ENCODE measurements around the gene SYCN. TPM values are rescaled to one million over a fixed set of nuclear protein-coding genes. Genes with fewer than 3 reads are reported as not detected.

Gene SYCN
- total RNA-seq, 1 experiment from 2014 or later: not detected

- RAD21 ChIA-PET (ENCODE audit: low non-redundant PET in 1 of 2, low total read pairs in 2 of 2, uncharacterized antibody in 2 of 2, unreplicated experiment in 2 of 2): no interaction called here
- ATAC-seq (no peak), DNase-seq (ENCODE audit: low read depth, low spot score) (no peak)
- intact Hi-C loops (cut with micrococcal nuclease): no loop called here
- BruUV-seq (replicated peaks): no TSS peak
- no peak overlapping the region for H3K27ac ChIP-seq (ENCODE audit: low read depth, low read length)
- peaks cover 15% of the 10 kb centered on the region; the same call in 1 of the 2 replicates for H3K79me2 ChIP-seq (ENCODE audit: insufficient read depth, low read length)
- peaks cover 16 to 22% of the 10 kb centered on the region in 2 experiments; a peak in 3 of 4 replicates for H3K4me1 ChIP-seq (ENCODE audit: control insufficient read depth in 1 of 2, insufficient read depth in 2 of 2, low read length in 2 of 2)
- CTCF ChIA-PET: no interaction called here
- H3K27me3 ChIP-seq (ENCODE audit: insufficient read depth, low read length): no peaks in the 10 kb centered on the region
- H3K9me2 ChIP-seq (ENCODE audit: insufficient read depth): no peaks in the 10 kb centered on the region
- POLR2A ChIA-PET: no interaction called here
- no peak overlapping the region for H3K9ac ChIP-seq (ENCODE audit: low read length)
- H3K9me3 ChIP-seq (ENCODE audit: control insufficient read depth in 1 of 2, insufficient read depth in 1 of 2, low read depth in 1 of 2, low read length in 2 of 2): no peaks in the 10 kb centered on the region
- no peak overlapping the region for H3K4me2 ChIP-seq (ENCODE audit: low read length)
- H3K36me3 ChIP-seq (ENCODE audit: control insufficient read depth in 1 of 2, insufficient read depth in 2 of 2, low read length in 2 of 2): peaks cover 3 to 5% of the 10 kb centered on the region in 2 experiments; a peak in 2 of 4 replicates
- no peaks in the 10 kb centered on the region for H4K20me1 ChIP-seq (ENCODE audit: insufficient read depth)
- no peak overlapping the region for H2AFZ ChIP-seq (ENCODE audit: low read depth, low read length, poor library complexity, severe bottlenecking)
- TF ChIP-seq CEBPB (IDR thresholded peaks at IDR 0.05; ENCODE audit: low read depth) (no peak), CBX3 (IDR thresholded peaks at IDR 0.05; ENCODE audit: low read depth) (no peak), REST (IDR thresholded peaks at IDR 0.05; ENCODE audit: low read depth) (no peak), SRF (IDR thresholded peaks at IDR 0.05; ENCODE audit: low read depth) (no peak), EZH2phosphoT487 (IDR thresholded peaks at IDR 0.05; ENCODE audit: borderline replicate concordance) (no peak), ZFX (IDR thresholded peaks at IDR 0.05) (no peak), SP1 (IDR thresholded peaks at IDR 0.05; ENCODE audit: low read depth) (no peak), JUND (IDR thresholded peaks at IDR 0.05) (no peak), ZNF274 (IDR thresholded peaks at IDR 0.05; ENCODE audit: low read depth, low read length) (no peak), ELF1 (IDR thresholded peaks at IDR 0.05; ENCODE audit: borderline replicate concordance, low read depth) (no peak), SIN3A (IDR thresholded peaks at IDR 0.05; ENCODE audit: low read depth) (no peak), POLR2A (IDR thresholded peaks at IDR 0.05; ENCODE audit: borderline replicate concordance, extremely low read depth, insufficient read depth, insufficient read length) (no peak), POLR2AphosphoS5 (IDR thresholded peaks at IDR 0.05; ENCODE audit: low read depth, low read length) (no peak), EGR1 (IDR thresholded peaks at IDR 0.05; ENCODE audit: low read depth) (no peak), FOSL1 (IDR thresholded peaks at IDR 0.05; ENCODE audit: low read depth) (no peak), YY1 (IDR thresholded peaks at IDR 0.05; ENCODE audit: extremely low read depth, insufficient replicate concordance, low read depth, low read length) (no peak)
- TF ChIP-seq, protein P1, sequence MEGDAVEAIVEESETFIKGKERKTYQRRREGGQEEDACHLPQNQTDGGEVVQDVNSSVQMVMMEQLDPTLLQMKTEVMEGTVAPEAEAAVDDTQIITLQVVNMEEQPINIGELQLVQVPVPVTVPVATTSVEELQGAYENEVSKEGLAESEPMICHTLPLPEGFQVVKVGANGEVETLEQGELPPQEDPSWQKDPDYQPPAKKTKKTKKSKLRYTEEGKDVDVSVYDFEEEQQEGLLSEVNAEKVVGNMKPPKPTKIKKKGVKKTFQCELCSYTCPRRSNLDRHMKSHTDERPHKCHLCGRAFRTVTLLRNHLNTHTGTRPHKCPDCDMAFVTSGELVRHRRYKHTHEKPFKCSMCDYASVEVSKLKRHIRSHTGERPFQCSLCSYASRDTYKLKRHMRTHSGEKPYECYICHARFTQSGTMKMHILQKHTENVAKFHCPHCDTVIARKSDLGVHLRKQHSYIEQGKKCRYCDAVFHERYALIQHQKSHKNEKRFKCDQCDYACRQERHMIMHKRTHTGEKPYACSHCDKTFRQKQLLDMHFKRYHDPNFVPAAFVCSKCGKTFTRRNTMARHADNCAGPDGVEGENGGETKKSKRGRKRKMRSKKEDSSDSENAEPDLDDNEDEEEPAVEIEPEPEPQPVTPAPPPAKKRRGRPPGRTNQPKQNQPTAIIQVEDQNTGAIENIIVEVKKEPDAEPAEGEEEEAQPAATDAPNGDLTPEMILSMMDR (IDR thresholded peaks at IDR 0.05 in 2 of 3, conservative IDR thresholded peaks at IDR 0.05 in 1 of 3; ENCODE audit: borderline replicate concordance in 1 of 3, insufficient read depth in 1 of 3, low read depth in 2 of 3, low read length in 2 of 3): no peak
- TF ChIP-seq, protein P2, sequence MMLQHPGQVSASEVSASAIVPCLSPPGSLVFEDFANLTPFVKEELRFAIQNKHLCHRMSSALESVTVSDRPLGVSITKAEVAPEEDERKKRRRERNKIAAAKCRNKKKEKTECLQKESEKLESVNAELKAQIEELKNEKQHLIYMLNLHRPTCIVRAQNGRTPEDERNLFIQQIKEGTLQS (IDR thresholded peaks at IDR 0.05): no peak
- no peak overlapping the region for H3K4me3 ChIP-seq (replicated peaks in 1 of 2; ENCODE audit: low read depth in 1 of 2, low read length in 2 of 2)
Observed at GRCh38 chr19:39169143-39169810, 34.8 kb downstream of the SYCN start.

Measured in HCT116 (cell line).